GM21786 (cell line): ENCODE data around the gene SYMPK.
A peak's percentile ranks its signal among the peaks of the same experiment; 100 is the strongest.
"Not testable (repeated sequence)": the region's sequence is repeated elsewhere in the genome, so short reads cannot be mapped to it uniquely, and the experiment has no call there.

Experiments
- ATAC-seq: cut with Tn5 transposase; IDR thresholded peaks from one replicate; pipeline ENCODE4 v1.9.1; 2021; ENCODE audit not compliant: unreplicated experiment

The SYMPK gene

GRCh38 chr19:45862564-45863334 lies at the start of gene SYMPK:
Gene SYMPK, minus strand, starts transcription at chr19:45863147. Its CDS starts 8,652 bp downstream, at chr19:45854495.
- ATAC-seq = peak; percentile 80

- ATAC-seq = no peak
Measured at GRCh38 chr19:45911291-45911690, 48.3 kb upstream of the SYMPK start.

GRCh38 chr19:45908956-45909355 lies 46.0 kb upstream of the SYMPK start:
- ATAC-seq = no peak

GRCh38 chr19:45906221-45906620 lies 43.3 kb upstream of the SYMPK start:
- ATAC-seq = no peak

GRCh38 chr19:45905011-45905410 lies 42.1 kb upstream of the SYMPK start:
- no peak for ATAC-seq

- peak; percentile 87 for ATAC-seq
Measured at GRCh38 chr19:45902651-45903625, 40.0 kb upstream of the SYMPK start.

- no peak for ATAC-seq
Measured at GRCh38 chr19:45901912-45902650, 39.1 kb upstream of the SYMPK start, which contains the start of gene MYPOP. Gene MYPOP, minus strand, starts transcription at chr19:45902613. Its CDS starts 840 bp downstream, at chr19:45901773.

- no peak for ATAC-seq
Measured at GRCh38 chr19:45901432-45901911, 38.5 kb upstream of the SYMPK start.

GRCh38 chr19:45900738-45901431 lies 37.9 kb upstream of the SYMPK start:
- no peak for ATAC-seq

- no peak for ATAC-seq
Measured at GRCh38 chr19:45899919-45900589, 37.1 kb upstream of the SYMPK start.

- ATAC-seq = no peak
Measured at GRCh38 chr19:45899253-45899652, 36.3 kb upstream of the SYMPK start.

- ATAC-seq = no peak
Measured at GRCh38 chr19:45897261-45897812, 34.4 kb upstream of the SYMPK start.

GRCh38 chr19:45895983-45896599 lies 33.1 kb upstream of the SYMPK start:
- not testable (repeated sequence) for ATAC-seq

- ATAC-seq = no peak
Measured at GRCh38 chr19:45895519-45895972, 32.6 kb upstream of the SYMPK start.

- ATAC-seq = no peak
Measured at GRCh38 chr19:45890877-45891276, 27.9 kb upstream of the SYMPK start.

- no peak for ATAC-seq
Measured at GRCh38 chr19:45889210-45889885, 26.4 kb upstream of the SYMPK start.

- ATAC-seq = no peak
Measured at GRCh38 chr19:45887200-45887710, 24.3 kb upstream of the SYMPK start.
